HG02610 (cell line): ENCODE measurements around the gene TNFRSF1B.

Source experiments
- ATAC-seq: cut with Tn5 transposase; IDR thresholded peaks from one replicate; pipeline ENCODE4 v1.9.1; 2021; ENCODE audit warnings: mild to moderate bottlenecking, moderate library complexity; ENCODE audit not compliant: unreplicated experiment

The TNFRSF1B gene

GRCh38 chr1:12174924-12175810 is 8.4 kb downstream of the TNFRSF1B start:
- no peak for ATAC-seq

DNA sequence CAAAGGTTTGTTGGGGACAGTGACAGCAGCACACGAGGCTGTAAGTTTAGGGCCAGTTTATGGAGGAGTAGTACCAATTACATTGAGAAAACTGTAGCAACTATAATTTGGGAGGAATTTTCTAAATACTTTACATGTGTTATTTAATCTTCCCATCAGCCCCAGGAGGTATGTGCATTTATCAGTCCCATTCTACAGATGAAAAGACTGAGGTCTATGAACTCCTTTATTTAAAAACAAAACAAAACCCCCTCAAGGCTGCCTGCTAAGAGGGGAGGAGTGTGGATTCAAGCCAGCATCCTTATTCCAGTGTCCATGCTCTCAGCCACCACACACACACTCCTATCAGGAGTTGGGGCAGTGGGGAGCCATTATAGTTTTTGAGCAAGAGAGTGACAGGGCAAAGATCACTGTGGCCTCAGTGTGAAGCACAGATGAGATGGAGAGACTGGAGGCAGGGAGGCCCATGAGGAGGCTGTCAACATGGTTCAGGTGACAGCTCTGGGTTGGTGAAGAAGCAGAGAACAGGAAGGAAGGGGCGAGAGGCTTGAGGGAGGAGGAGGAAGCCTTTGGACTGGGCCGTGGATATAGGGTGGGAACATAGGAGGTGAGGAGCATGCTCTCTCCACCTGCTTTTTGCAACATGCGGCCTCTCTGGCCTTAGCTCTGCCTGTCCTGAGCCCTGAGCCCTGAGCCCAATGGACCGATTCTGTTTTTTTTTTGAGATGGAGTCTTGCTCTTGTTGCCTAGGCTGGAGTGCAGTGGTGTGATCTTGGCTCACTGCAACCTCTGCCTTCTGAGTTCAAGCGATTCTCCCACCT is 9.7 kb downstream of the TNFRSF1B start:
- no peak for ATAC-seq

DNA sequence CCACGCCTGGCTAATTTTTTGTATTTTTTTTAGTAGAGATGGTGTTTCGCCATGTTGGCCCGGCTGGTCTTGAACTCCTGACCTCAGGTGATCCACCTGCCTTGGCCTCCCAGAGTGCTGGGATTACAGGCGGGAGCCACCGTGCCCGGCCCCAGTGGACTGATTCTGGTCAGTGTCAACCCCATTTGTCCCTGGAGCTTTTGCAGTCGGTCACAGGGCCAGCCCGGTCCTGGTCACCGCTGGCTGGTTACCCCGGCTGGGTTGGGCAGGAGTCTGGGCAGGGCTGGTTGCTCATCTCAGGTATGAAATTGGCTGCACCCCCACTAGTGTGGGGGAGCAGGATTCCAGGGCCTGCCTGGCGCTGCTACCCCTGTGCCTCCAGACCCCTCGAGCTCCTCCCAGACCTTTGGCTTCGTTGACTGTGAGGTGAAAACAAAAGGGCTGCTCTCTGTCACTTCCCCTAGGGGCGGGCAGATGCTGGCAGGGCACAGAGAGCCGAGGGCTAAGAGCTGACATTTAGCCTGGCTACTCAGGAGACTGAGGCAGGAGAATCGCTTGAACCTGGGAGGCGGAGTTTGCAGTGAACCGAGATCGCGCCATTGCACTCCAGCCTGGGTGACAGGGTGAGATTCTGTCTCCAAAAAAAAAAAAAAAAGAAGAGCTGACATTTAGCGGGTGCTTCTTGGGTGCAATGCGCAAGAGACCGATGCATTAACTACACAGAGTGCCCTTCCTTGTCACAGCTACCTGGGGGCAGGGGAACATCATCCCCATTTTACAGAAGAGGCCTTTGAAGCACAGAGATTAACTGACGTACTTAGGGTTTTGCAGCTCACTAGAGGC is 10.6 kb downstream of the TNFRSF1B start:
- ATAC-seq, result no peak

- no peak for ATAC-seq
These were observed 11.2 kb downstream of the TNFRSF1B start for GRCh38 chr1:12177999-12178441.

GRCh38 chr1:12178511-12178910 is 11.7 kb downstream of the TNFRSF1B start:
- no peak for ATAC-seq

DNA sequence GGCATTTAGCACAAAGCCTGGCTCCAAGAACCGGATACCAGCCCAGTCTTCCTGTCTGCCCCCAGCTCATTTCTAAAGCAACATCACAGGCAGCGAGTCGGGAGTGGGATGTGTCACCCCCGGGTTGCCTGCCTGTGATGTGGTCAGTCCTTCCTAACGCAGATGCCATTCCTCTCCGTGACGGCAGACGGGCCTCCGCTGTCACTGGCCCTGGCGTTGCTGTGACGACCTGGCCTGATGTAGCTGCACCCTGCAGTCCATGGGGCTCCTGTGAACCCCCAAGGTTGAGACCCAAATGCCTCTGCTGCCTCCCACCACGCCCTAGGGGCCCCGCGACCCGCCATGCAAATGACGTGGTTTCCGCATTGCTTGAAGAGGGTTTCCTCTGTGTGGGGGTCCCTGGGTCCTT is 12.3 kb downstream of the TNFRSF1B start:
- ATAC-seq, result no peak

DNA sequence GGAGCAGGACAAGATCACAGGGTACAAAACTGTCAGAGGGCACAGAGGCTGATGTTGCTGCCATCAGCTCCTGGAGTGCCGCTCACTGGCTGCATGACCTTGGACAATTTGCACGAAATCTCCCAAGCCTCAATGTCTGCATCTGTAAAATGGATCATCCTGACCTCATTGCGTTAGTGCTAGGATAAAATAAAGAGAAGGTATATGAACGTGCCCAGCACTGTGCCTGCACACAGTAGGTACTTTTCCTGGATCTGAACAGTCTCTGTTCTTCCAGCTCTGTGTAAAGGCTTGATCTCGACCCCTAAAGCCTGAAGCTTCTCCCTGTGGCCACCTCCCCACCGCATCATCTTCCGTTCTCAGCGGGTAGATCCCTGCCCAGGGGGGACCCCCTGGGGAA is 12.9 kb downstream of the TNFRSF1B start:
- no peak for ATAC-seq

DNA sequence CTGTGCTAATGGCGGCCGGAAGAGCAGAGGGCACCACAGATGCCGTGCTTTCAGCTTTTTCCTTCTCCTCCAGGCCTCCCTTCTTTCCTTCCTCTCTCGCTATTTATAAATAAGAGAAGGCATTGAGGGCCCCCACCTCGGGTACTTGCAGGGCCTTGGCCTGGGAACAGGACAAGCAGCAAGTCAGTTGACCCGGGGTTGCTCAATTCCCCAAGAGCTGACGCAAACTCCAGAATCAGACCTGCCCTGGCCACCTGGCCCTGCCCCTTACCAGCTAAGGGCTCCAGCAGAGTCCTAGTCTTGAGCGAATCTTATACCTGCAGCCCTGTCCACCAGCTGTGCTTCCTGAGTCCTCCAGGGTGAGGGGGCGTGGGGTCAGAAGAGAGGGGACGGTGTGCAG is 13.5 kb downstream of the TNFRSF1B start:
- no peak for ATAC-seq

DNA sequence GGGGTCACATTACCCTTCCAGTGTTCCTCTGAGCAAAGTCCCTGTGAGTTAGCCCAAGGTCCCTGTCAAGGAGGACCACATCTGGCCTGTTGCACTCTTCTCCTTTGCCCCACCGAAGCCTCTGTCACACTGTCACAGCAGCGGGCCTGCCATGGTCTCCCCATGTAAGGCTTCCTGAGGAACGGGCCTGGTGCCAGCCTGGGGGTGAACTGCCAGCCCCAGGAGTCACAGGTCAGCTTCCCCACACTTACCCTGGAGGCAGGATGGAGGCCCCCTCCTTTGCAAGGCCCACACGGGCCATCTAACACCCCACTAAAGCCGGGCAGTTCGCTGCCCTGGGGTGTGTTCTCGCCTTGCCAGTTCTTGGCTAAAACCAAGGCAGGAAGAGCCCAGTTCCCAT is 14.1 kb downstream of the TNFRSF1B start:
- ATAC-seq, result no peak

- no peak for ATAC-seq
These were observed 14.8 kb downstream of the TNFRSF1B start for GRCh38 chr1:12181568-12181967.

GRCh38 chr1:12182410-12182984 is 15.7 kb downstream of the TNFRSF1B start:
- ATAC-seq, result no peak

- no peak for ATAC-seq
These were observed 16.5 kb downstream of the TNFRSF1B start for GRCh38 chr1:12183095-12183794.

GRCh38 chr1:12184008-12184681 is 17.4 kb downstream of the TNFRSF1B start:
- no peak for ATAC-seq

DNA sequence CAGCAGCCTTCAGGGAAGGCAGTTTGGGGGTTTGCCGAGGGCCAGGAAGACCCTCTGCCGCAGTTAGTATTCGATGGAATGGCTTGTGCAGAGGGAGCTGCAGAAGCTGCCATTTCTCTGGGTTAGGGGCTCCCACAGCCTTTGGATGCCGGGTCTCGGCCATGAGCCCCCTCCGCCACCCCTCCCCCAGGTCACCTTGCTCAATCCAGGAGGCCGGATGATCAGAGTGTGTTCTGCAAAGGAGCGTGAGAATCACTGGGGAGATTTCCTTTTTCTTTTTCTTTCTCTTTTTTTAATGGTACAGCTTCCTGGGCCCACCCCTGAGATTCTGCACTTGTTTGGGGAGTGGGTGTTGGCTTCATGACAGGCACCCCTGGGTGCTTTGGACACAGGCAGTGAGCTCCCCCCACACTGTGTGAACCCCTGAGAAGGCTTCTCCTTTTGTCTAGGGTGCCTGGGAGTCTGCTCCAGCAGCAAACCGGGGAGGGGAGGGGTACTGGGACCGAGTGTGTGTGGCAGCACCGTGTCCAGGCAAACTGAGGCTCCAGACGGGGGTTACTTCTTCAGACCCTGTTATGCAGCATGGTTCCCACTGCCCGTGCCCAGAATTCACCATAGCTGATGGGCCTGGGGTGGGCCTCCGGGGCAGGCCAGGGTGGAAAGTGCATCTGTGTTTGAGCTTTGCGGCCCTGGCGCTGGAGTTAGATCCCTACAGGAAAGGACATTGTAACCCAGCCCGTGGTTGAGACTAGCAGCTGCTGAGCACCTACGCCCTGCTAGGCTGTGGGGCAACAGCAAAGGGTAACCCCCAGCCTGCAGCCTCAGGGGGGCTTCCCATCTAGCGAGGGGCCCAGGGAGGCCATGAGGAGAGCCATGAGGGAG is 18.5 kb downstream of the TNFRSF1B start:
- ATAC-seq, result no peak

- ATAC-seq, result no peak
These were observed 19.3 kb downstream of the TNFRSF1B start for GRCh38 chr1:12185918-12186678.

- ATAC-seq, result no peak
These were observed 19.8 kb downstream of the TNFRSF1B start for GRCh38 chr1:12186679-12186985.

DNA sequence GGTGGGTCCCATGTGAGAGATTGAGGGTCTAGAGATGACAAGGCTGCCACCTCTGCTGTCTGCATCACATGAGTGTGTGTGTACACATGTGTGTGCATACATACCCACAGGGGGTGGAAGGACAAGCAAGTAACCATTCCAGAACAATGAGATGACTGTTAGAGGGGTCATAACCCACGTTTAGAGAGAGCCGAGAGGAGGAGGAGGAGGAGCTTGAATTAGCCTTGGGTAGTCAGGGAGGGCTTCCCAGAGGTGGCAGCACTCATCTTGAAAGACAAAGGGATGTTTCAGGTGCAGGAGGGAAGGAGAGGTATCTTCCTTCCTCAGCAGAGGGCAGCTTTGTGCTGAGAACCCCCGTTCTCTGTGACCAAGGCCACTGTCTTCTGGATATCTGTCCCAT is 21.3 kb downstream of the TNFRSF1B start:
- no peak for ATAC-seq
